GM10266 (cell line): ENCODE data around the gene C22orf15.

Experiments used
- DNase-seq: peaks from one replicate; pipeline ENCODE4 v3.0.0; 2012; ENCODE audit errors: extremely low spot score
- TF ChIP-seq, protein P1 (sequence below): IDR thresholded peaks from 2 replicates; pipeline ENCODE4 v1.5.1; 2012; ENCODE audit warnings: mild to moderate bottlenecking, low read depth; ENCODE audit not compliant: control insufficient read depth, insufficient read depth; ENCODE audit errors: missing control alignments

Gene C22orf15

DNA sequence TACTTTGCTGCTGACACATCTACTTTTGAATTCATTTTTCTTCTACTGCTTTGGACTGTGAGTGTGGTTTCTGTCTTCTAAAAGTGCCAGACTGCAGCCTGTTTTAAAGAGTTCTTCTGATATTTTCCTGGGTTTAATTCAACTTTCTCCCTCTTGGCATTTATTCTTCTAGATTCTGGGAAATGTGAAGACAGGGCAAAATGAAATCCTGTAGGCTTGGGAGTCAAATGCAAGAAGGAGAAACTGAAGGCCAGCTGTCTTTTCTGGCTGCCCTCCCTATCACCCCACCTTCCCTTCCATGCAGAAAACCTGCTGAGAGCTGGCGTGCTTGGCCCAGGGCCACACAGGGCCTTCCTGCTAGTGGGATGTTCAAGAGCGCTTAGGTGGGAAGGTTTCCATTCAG is 19.5 kb upstream of the C22orf15 start:
- DNase-seq, result no peak
- TF ChIP-seq, protein P1, sequence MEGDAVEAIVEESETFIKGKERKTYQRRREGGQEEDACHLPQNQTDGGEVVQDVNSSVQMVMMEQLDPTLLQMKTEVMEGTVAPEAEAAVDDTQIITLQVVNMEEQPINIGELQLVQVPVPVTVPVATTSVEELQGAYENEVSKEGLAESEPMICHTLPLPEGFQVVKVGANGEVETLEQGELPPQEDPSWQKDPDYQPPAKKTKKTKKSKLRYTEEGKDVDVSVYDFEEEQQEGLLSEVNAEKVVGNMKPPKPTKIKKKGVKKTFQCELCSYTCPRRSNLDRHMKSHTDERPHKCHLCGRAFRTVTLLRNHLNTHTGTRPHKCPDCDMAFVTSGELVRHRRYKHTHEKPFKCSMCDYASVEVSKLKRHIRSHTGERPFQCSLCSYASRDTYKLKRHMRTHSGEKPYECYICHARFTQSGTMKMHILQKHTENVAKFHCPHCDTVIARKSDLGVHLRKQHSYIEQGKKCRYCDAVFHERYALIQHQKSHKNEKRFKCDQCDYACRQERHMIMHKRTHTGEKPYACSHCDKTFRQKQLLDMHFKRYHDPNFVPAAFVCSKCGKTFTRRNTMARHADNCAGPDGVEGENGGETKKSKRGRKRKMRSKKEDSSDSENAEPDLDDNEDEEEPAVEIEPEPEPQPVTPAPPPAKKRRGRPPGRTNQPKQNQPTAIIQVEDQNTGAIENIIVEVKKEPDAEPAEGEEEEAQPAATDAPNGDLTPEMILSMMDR, result no peak

DNA sequence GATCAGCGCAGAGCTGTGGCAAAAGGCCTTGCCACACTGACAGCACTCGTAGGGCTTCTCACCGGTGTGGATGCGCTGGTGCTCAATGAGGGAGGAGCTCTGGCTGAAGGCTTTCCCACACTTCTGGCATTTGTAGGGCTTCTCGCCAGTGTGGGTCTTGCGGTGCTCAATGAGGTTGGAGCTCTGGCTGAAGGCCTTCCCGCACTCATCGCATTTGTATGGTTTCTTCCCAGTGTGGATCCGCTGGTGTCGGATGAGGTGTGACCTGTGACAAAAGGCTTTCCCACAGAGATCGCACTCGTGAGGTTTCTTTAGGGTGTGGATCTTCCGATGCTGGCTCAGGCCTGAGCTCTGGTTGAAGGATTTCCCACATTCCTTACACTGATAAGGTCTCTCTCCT is 18.8 kb upstream of the C22orf15 start:
- DNase-seq, result no peak
- TF ChIP-seq, protein P1, result no peak

DNA sequence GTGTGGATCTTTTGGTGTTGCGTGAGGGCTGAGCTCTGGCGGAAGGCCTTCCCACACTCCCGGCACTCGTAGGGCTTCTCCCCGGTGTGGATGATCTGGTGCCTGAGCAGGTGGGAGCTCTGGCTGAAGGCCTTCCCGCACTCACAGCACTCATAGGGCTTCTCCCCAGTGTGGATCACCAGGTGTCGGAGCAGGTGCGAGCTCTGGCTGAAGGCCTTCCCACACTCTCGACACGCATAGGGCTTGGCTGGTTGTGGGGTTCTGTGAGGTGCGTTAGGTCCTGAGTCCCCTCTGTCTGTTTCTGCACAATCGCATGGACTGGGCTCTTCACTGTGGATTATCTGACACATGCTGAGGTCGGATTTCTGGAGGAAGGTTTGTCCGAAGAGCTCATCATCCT is 18.3 kb upstream of the C22orf15 start:
- DNase-seq, result no peak
- TF ChIP-seq, protein P1, result no peak

DNA sequence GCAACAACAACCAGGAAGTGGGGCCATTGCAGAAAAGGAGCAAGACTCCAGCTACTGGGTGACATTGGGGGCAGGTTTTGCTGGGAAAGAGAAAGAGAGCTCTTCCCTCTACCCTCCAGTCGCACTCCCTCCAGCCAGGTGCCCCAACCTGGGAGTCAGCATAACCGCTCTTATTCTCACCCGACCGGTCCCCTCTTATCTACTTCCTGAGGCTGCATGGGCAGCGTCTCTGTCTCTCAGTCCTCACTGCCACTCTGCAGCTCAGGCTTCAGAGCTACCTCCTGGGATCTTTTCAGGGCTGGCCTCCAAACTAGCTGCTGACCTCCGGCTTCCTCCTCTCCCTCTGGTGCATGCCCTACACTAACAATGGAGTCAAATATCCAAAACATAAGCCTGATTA is 17.0 kb upstream of the C22orf15 start:
- TF ChIP-seq, protein P1, result no peak
- DNase-seq, result no peak

DNA sequence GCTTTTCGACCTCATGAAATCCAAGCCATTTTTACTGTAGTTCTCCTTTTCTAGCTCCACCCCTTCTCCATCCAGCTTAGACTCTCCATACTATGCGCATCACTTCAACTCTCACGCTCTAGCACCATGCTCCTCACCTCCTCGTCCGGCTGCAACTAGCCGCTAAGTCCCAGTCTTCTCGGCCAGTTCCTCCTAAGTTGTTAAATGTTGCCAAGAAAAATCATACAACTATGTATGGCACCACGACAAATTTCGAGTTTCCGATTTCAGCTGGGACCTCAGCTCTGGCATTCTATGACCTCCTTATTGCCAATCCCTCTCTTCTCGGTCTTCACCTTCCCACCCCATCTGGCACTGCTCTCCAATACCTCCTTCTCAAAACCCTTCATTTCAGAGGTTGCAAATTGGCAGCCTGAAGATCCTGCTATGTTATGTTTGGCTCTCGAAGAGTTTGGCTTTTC is 12.9 kb upstream of the C22orf15 start:
- DNase-seq, result no peak
- TF ChIP-seq, protein P1, result no peak

DNA sequence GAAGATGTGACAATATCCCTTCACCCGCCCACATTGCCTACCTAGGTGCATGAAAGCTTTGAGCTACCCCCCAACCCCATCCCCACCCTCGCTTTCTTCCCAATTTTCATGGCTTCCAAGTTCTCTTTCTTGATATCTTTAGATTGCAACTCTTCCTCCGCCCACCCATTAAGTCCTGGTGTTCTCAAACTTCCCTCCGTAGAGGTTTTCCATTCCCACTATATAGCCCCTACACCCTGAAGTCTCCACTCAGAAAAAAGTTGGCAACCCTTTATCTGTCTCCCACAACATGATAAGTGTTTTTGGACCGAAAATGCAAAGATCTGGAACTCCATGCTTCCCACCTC is 12.4 kb upstream of the C22orf15 start:
- no peak for DNase-seq
- TF ChIP-seq, protein P1, result no peak

DNA sequence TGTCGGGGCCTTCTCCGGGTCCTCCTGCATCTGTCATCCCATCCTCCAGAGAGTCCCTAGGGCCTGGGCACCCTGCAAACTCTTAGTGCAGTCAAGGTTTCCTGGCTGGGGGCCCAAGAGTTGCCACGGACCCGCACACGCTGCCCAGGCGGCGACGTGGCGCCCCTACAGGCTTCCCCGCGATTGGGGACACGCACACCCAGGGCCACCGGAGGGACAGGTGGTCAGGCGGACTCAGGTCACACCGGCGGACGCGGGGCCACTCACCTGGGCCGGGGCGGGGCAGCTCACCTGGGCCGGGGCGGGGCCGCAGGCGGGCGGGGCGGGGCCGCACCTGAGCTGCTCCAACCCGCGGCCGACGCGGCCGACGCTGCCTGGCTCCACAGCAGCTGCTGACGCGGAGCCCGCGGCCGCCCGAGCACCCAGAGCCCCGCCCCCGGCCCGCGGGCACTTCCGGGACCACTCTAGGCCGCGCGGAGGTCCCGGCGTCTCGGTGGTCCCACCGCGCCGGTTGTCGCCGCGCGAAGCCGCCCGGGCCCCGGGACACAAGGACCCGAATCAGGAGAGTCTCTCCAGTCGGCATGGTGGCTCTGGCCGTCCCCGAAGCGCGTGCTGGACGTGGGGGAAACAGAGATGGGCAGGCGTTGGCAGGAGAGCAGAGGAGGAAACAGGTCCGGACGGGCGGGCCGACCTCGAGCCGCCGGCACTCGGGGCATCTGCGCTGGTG is 11.9 kb upstream of the C22orf15 start, which contains the start of gene ZNF70:
Gene ZNF70, minus strand, starts transcription at position 399 of the 727 bp plus-strand sequence. CDS start 5,972 bp downstream, outside the sequence.
- peak; percentile 95 for DNase-seq
- TF ChIP-seq, protein P1, result peak; percentile 22
